Adrenal gland (tissue), 12 donors: Measurements from ENCODE around the gene C4BPB. TPM values are rescaled to one million over a fixed set of nuclear protein-coding genes. Genes with fewer than 3 reads are reported as not detected.
A peak's percentile ranks its signal among the peaks of the same experiment; 100 is the strongest.

ENCODE experiments used
- DNase-seq, 7 donors: peaks; one replicate each; pipeline ENCODE4 v3.0.0-alpha.2; 2019 to 2020
- H3K27ac ChIP-seq, 5 donors: fragments of 200-600 bp; sonication (generic) in 4 of 5; 1 replicate in 3 of 5; 2 replicates in 2 of 5; pipeline versions ENCODE4 v1.5.1 to v1.8.0; 2016 to 2020; ENCODE audit warnings: mild to moderate bottlenecking in 1 of 5
- H3K27me3 ChIP-seq: fragments of 200-600 bp; 2 replicates; pipeline ENCODE4 v1.8.0; 2021
- H3K36me3 ChIP-seq, 2 donors: fragments of 200-600 bp; replicated peaks in 1 of 2; 1 replicate in 1 of 2; 2 replicates in 1 of 2; pipeline versions ENCODE4 v1.5.1 to v1.8.0; 2018 to 2022
- H3K4me1 ChIP-seq, 2 donors: fragments of 200-600 bp; replicated peaks in 1 of 2; 1 replicate in 1 of 2; 2 replicates in 1 of 2; pipeline versions ENCODE4 v1.5.1 to v1.8.0; 2018 to 2021
- H3K4me3 ChIP-seq, 4 donors: fragments of 200-600 bp; sonication (generic) in 3 of 4; one replicate each; pipeline ENCODE4 v1.5.1; 2016 to 2018
- H3K9me3 ChIP-seq, 3 donors: fragments of 200-600 bp; sonication (generic) in 1 of 3; replicated peaks in 1 of 3; 1 replicate in 2 of 3; 2 replicates in 1 of 3; pipeline versions ENCODE4 v1.5.1 to v1.8.0; 2016 to 2021
- CTCF ChIP-seq, 6 experiments: fragments of 450-650 bp in 4 of 6; fragments of 200-600 bp in 2 of 6; sonication (generic) in 1 of 6; IDR thresholded peaks; 1 replicate in 5 of 6; 2 replicates in 1 of 6; pipeline versions ENCODE4 v1.5.1 to v1.8.0; 2016 to 2021; ENCODE audit warnings: antibody characterized with exemption in 6 of 6, mild to moderate bottlenecking in 2 of 6, moderate library complexity in 1 of 6
- POLR2A ChIP-seq, 2 donors: fragments of 450-650 bp; IDR thresholded peaks; one replicate each; pipeline ENCODE4 v1.6.1; 2017; ENCODE audit warnings: antibody characterized with exemption in 2 of 2, mild to moderate bottlenecking in 2 of 2, moderate library complexity in 1 of 2
- WGBS, 4 donors: extraction: QIAGEN DNeasy Blood & Tissue Kit in 2 of 4; methylation state at CpG; one replicate each; pipeline versions ENCODE4 v1.1.5 to v1.1.7; 2013 to 2017; 5-methylcytosine and 5-hydroxymethylcytosine counted together
- intact Hi-C, 2 donors: fragments of 100-400 bp; cut with DNase I; formaldehyde crosslinking; loops; one replicate each; pipeline versions ENCODE4 v1.14.1 to v1.15.0; 2022 to 2023
- polyA plus RNA-seq, 3 donors: library from polyadenylated mRNA; stranded (reverse); fragments of 200-250 nt in 2 of 3; fragments of 350-450 nt in 1 of 3; fragmentation: Illumina TruSeq in 1 of 3; extraction: RNeasy Lipid Tissue Mini Kit (QIAGEN cat#74804) in 1 of 3; gene quantifications; one replicate each; pipeline ENCODE4 v1.2.3, GENCODE V29; 2013 to 2014
- total RNA-seq, 9 donors: library from RNA; depleted of rRNA in 4 of 9; stranded (reverse); fragments of >200 nt in 4 of 9; fragments of 120-200 nt in 1 of 9; fragmentation: NEBNext Ultra II Directional in 1 of 9; extraction: Animal tissue kit (Norgen Biotek cat#: 25700) in 1 of 9; gene quantifications; one replicate each; pipeline versions ENCODE4 v1.1.0 to v1.2.4, GENCODE V29; 2013 to 2023
- donor health status: healthy with polysubstance abuse.
- donor health status: Bipolar disorder and iron deficiency.
- donor health status: DM: yes; HTN: yes; CAD: no.
- donor health status: DM: no; HTN: no; CAD: no.
- donor health status: DM: no; HTN: no; CAD: no.
- donor health status: DM: yes; HTN: yes; CAD: no.

Gene C4BPB
- total and polyA plus RNA-seq, 12 donors, result 0.20 to 1.4 (median 0.50) TPM; not detected in 2

GRCh38 chr1:207081088-207081487 lies 7.6 kb upstream of the C4BPB start:
- intact Hi-C loops, result loop anchor here in 1 of 2 donors (5.0 kb wide), 1 partner anchor 326 kb away; no protein-coding TSS in a partner anchor

GRCh38 chr1:207081806-207082205 lies 6.9 kb upstream of the C4BPB start:
- Histone ChIP-seq H3K4me3 (no peak overlapping the region), H3K36me3 (no peaks in the 10 kb centered on the region), H3K4me1 (peaks cover 0 to 5% of the 10 kb centered on the region in 2 donors), H3K27me3 (no peaks in the 10 kb centered on the region), H3K27ac (no peak overlapping the region), H3K9me3 (no peaks in the 10 kb centered on the region)
- DNase-seq, result no peak
- intact Hi-C loops, result loop anchor here in 1 of 2 donors (5.0 kb wide), 1 partner anchor 325 kb away; no protein-coding TSS in a partner anchor
- WGBS, 4 donors, result 76 to 92% (median 78%) methylated on average over 2 of the region's 2 CpGs
- no peak for TF ChIP-seq POLR2A (IDR thresholded peaks at IDR 0.05)
- TF ChIP-seq CTCF (IDR thresholded peaks at IDR 0.05), result no peak

More at GRCh38 chr1:207081088-207081487, 7.6 kb upstream of the C4BPB start:
- no peak for TF ChIP-seq CTCF (IDR thresholded peaks at IDR 0.05)
- TF ChIP-seq POLR2A (IDR thresholded peaks at IDR 0.05), result no peak
- Histone ChIP-seq H3K36me3 (no peaks in the 10 kb centered on the region), H3K4me3 (no peak overlapping the region), H3K27me3 (no peaks in the 10 kb centered on the region), H3K4me1 (peaks cover 0 to 5% of the 10 kb centered on the region in 2 donors), H3K9me3 (no peaks in the 10 kb centered on the region), H3K27ac (no peak overlapping the region)
- DNase-seq, result no peak
- 36 to 40% (median 39%) methylated on average over 2 of the region's 2 CpGs for WGBS, 4 donors

GRCh38 chr1:207084232-207084631 lies 4.4 kb upstream of the C4BPB start:
- Histone ChIP-seq H3K27me3 (no peaks in the 10 kb centered on the region), H3K4me3 (no peak overlapping the region), H3K9me3 (no peaks in the 10 kb centered on the region), H3K36me3 (no peaks in the 10 kb centered on the region), H3K4me1 (peaks cover 0 to 10% of the 10 kb centered on the region in 2 donors), H3K27ac (no peak overlapping the region)
- 55 to 67% (median 63%) methylated on average over 2 of the region's 2 CpGs for WGBS, 4 donors
- TF ChIP-seq POLR2A (IDR thresholded peaks at IDR 0.05) (no peak), CTCF (IDR thresholded peaks at IDR 0.05) (no peak)
- intact Hi-C loops, result loop anchor here in 1 of 2 donors (5.0 kb wide), 1 partner anchor 323 kb away; no protein-coding TSS in a partner anchor
- DNase-seq, result no peak

GRCh38 chr1:207084701-207085180 lies 3.9 kb upstream of the C4BPB start:
- H3K36me3 ChIP-seq, result no peaks in the 10 kb centered on the region
- WGBS, 4 donors, result 32 to 37% (median 34%) methylated on average over 8 of the region's 8 CpGs
- TF ChIP-seq POLR2A (IDR thresholded peaks at IDR 0.05), result no peak
- peak; percentile 39 to 68 (median 66) for TF ChIP-seq CTCF (IDR thresholded peaks at IDR 0.05)
- peaks cover 0 to 10% of the 10 kb centered on the region in 2 donors for H3K4me1 ChIP-seq
- no peaks in the 10 kb centered on the region for H3K27me3 ChIP-seq
- no peak overlapping the region for H3K27ac ChIP-seq
- H3K9me3 ChIP-seq, result no peaks in the 10 kb centered on the region
- intact Hi-C loops, result loop anchor here in 1 of 2 donors (5.0 kb wide), 2 partner anchors 323 to 413 kb away; partner anchors contain the start of gene CR1
- no peak overlapping the region for H3K4me3 ChIP-seq
- peak; percentile 39 to 72 (median 56) for DNase-seq
